GM12878 (cell line): Measurements from ENCODE around the gene GARIN5A. TPM values are rescaled to one million over a fixed set of nuclear protein-coding genes. Genes with fewer than 3 reads are reported as not detected.

ENCODE experiments used
- ATAC-seq: fragments of 200-7000 bp; cut with Tn5 transposase; 3 replicates; pipeline ENCODE4 v1.9.1; 2020; ENCODE audit warnings: mild to moderate bottlenecking, moderate library complexity
- BruUV-seq: library from RNA; stranded (reverse); fragments of 400-500 nt; replicated peaks from 2 replicates; lab custom pipeline; 2021; lab: Mats Ljungman, UMichigan
- CTCF ChIA-PET: fragments of 300-600 bp; sonication (Branson Sonifier 250); formaldehyde crosslinking; extraction: SDS; loops from one replicate; lab custom pipeline; 2021; ENCODE audit warnings: inconsistent platforms; lab: Yijun Ruan, JAX
- POLR2A ChIA-PET: fragments of 350-600 bp; formaldehyde crosslinking; extraction: SDS; loops from one replicate; lab custom pipeline; 2021; ENCODE audit warnings: inconsistent platforms; lab: Charles Lee
- RAD21 ChIA-PET: fragments of 300-600 bp; sonication (Branson Sonifier 250); formaldehyde crosslinking; loops from one replicate; lab custom pipeline; 2023; ENCODE audit warnings: antibody characterized with exemption; ENCODE audit not compliant: unreplicated experiment; lab: Charles Lee
- SMC1A ChIA-PET: fragments of 300-600 bp; sonication (Branson Sonifier 250); formaldehyde crosslinking; loops from one replicate; lab custom pipeline; 2023; ENCODE audit not compliant: unreplicated experiment, uncharacterized antibody; lab: Charles Lee
- DNase-seq: peaks from one replicate; pipeline ENCODE4 v3.0.0-alpha.2; 2011; ENCODE audit warnings: low read depth, low spot score
- FAIRE-seq: peaks from 3 replicates; lab custom pipeline; 2011; peaks lifted over from hg19 to GRCh38; lab: Jason Lieb, UNC
- H2AFZ ChIP-seq: 2 replicates; pipeline ENCODE4 v1.6.0; 2011; ENCODE audit warnings: low read depth, low read length, control low read depth; ENCODE audit not compliant: control insufficient read depth
- H3K27ac ChIP-seq: 2 replicates; pipeline ENCODE4 v1.5.1; 2011; ENCODE audit warnings: control low read depth; ENCODE audit not compliant: control insufficient read depth, insufficient read depth
- H3K27me3 ChIP-seq, 2 experiments: replicated peaks in 1 of 2; 2 replicates each; pipeline versions ENCODE4 v1.6.0 to v1.6.1; 2011; ENCODE audit warnings: low read length in 1 of 2; ENCODE audit not compliant: control insufficient read depth in 2 of 2, insufficient read depth in 2 of 2
- H3K36me3 ChIP-seq, 2 experiments: 2 replicates each; pipeline ENCODE4 v1.5.1; 2011; ENCODE audit warnings: low read length in 1 of 2; ENCODE audit not compliant: control insufficient read depth in 2 of 2, insufficient read depth in 2 of 2
- H3K4me1 ChIP-seq: 2 replicates; pipeline ENCODE4 v1.6.1; 2011; ENCODE audit warnings: mild to moderate bottlenecking, low read length, moderate library complexity, mixed read lengths; ENCODE audit not compliant: control insufficient read depth, insufficient read depth
- H3K4me2 ChIP-seq: 2 replicates; pipeline ENCODE4 v1.6.0; 2011; ENCODE audit warnings: control low read depth; ENCODE audit not compliant: control insufficient read depth, insufficient read depth
- H3K4me3 ChIP-seq: fragments of 200-600 bp; sonication (generic); 2 replicates; pipeline ENCODE4 v1.5.1; 2016
- H3K79me2 ChIP-seq: 2 replicates; pipeline ENCODE4 v1.6.0; 2011; ENCODE audit warnings: low read length; ENCODE audit not compliant: control insufficient read depth, insufficient read depth
- H3K9ac ChIP-seq: 2 replicates; pipeline ENCODE4 v1.8.0; 2011; ENCODE audit warnings: low read length, control low read depth, mixed read lengths; ENCODE audit not compliant: control insufficient read depth, insufficient read depth
- H3K9me3 ChIP-seq: replicated peaks from 3 replicates; pipeline ENCODE4 v1.5.1; 2011; ENCODE audit warnings: mild to moderate bottlenecking, low read length; ENCODE audit not compliant: control insufficient read depth, insufficient read depth
- H4K20me1 ChIP-seq: 2 replicates; pipeline ENCODE4 v1.6.0; 2011; ENCODE audit not compliant: control insufficient read depth, insufficient read depth
- CBX5 ChIP-seq: sonication (generic); IDR thresholded peaks from 2 replicates; pipeline ENCODE4 v1.6.1; 2016; ENCODE audit warnings: low read depth, moderate library complexity, mild to moderate bottlenecking, inconsistent platforms
- EGR1 ChIP-seq, 2 experiments: IDR thresholded peaks; 1 replicate in 1 of 2; 2 replicates in 1 of 2; pipeline ENCODE4 v1.6.1; 2011 to 2012; ENCODE audit warnings: low read depth in 2 of 2, low read length in 2 of 2, borderline replicate concordance in 1 of 2, mild to moderate bottlenecking in 1 of 2, moderate library complexity in 1 of 2
- FOS ChIP-seq: IDR thresholded peaks from 3 replicates; pipeline ENCODE4 v1.6.1; 2011; ENCODE audit warnings: borderline replicate concordance; ENCODE audit not compliant: insufficient read length; ENCODE audit errors: extremely low read depth
- HCFC1 ChIP-seq: fragments of 150-350 bp; IDR thresholded peaks from 2 replicates; pipeline ENCODE4 v1.6.1; 2014; ENCODE audit warnings: low read length
- NR2C1 ChIP-seq: fragments of 450-650 bp; IDR thresholded peaks from 2 replicates; pipeline ENCODE4 v1.6.1; 2017; ENCODE audit warnings: antibody characterized with exemption, mild to moderate bottlenecking, moderate library complexity
- POLR2AphosphoS2 ChIP-seq: IDR thresholded peaks from 2 replicates; pipeline ENCODE4 v1.6.1; 2011; ENCODE audit warnings: low read depth, mild to moderate bottlenecking, low read length, improper control_type of control experiment, moderate library complexity
- POLR2AphosphoS5 ChIP-seq: IDR thresholded peaks from 2 replicates; pipeline ENCODE4 v1.6.1; 2011; ENCODE audit warnings: mild to moderate bottlenecking, low read length, inconsistent platforms
- POU2F2 ChIP-seq: IDR thresholded peaks from 3 replicates; pipeline ENCODE4 v1.6.1; 2011; ENCODE audit warnings: low read depth, mild to moderate bottlenecking, low read length, borderline replicate concordance
- TCF7 ChIP-seq: IDR thresholded peaks from 2 replicates; pipeline ENCODE4 v1.6.1; 2014; ENCODE audit warnings: antibody characterized with exemption, borderline replicate concordance
- ZNF622 ChIP-seq: fragments of 450-650 bp; IDR thresholded peaks from 2 replicates; pipeline ENCODE4 v1.6.1; 2017; ENCODE audit warnings: mild to moderate bottlenecking, inconsistent platforms
- WGBS: methylation state at CpG from one replicate; pipeline ENCODE4 v1.1.6; 2016; ENCODE audit warnings: low lambda C conversion rate; ENCODE audit not compliant: insufficient replicate concordance, insufficient coverage; ENCODE audit errors: missing lambda C conversion rate; 5-methylcytosine and 5-hydroxymethylcytosine counted together
- in situ Hi-C: fragments of 300-500 bp; cut with MboI; formaldehyde crosslinking; loops from 9 replicates; pipeline ENCODE4 v1.14.3; 2018; ENCODE audit warnings: mixed read lengths
- intact Hi-C: fragments of 100-400 bp; cut with micrococcal nuclease; formaldehyde crosslinking; loops from one replicate; pipeline ENCODE4 v1.14.2; 2022; ENCODE audit not compliant: unreplicated experiment
- polyA plus RNA-seq, 11 experiments: library from polyadenylated mRNA; depleted of rRNA in 4 of 11; unstranded in 6 of 11; stranded (reverse) in 5 of 11; fragments of >200 nt; fragmentation: Nextera tagmentation in 4 of 11; fragmentation: Illumina TruSeq in 1 of 11; extraction: Ambion mirVana in 4 of 11; extraction: Trizol in 1 of 11; gene quantifications; 1 replicate in 1 of 11; 2 replicates in 10 of 11; pipeline versions ENCODE4 v1.2.1 to v1.2.3, GENCODE V29; 2011 to 2016; ENCODE audit warnings: inconsistent platforms in 2 of 11, missing spikeins in 2 of 11, low read depth in 1 of 11
- total RNA-seq, 4 experiments: library from RNA; depleted of rRNA in 3 of 4; stranded (reverse); fragments of >200 nt in 3 of 4; fragmentation: Illumina TruSeq in 1 of 4; extraction: Trizol in 1 of 4; gene quantifications; 2 replicates each; pipeline versions ENCODE4 v1.2.1 to v1.2.3, GENCODE V29; 2013 to 2021
- TF ChIP-seq, protein P1 (sequence below): fragments of 450-650 bp; IDR thresholded peaks from 2 replicates; pipeline ENCODE4 v1.6.1; 2016; ENCODE audit warnings: mild to moderate bottlenecking

Gene GARIN5A
- total and polyA plus RNA-seq, 10 of the 15 experiments (the other 5 are each of a cell fraction or from before 2014, with no cell fraction given) = 0.18 to 1.2 (median 0.24) TPM; not detected in 6

DNA sequence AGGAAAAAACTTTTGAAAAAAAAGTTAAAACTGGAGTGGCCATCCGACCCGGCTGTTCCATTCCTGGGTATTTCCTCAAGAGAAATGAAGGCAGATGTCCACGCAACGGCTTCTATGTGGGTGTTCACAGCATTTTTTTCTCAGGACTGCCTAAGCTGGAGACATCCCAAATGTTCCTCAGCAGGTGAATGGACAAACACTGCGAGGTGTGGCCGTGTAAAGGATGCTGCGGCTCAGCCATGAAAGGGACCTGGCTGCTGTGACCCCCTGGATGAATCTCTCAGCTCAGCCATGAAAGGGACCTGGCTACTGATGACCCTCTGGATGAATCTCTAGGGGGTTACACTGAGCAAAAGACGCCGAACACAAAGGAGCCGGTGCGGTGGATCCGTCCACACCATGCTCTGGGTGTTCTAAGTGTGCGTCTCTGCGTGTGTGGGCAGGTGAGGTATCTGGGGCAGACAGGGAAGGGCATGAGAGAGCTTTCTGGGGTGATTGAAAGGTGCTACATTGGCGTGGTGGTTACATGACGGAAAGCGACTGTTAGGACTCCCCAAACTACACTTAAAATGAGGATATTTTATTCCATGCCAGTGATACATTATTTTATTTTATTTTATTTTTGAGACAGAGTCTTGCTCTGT is 44.3 kb upstream of the GARIN5A start:
- H3K9ac ChIP-seq = no peak overlapping the region
- SMC1A ChIA-PET = no interaction called here
- RAD21 ChIA-PET = no interaction called here
- intact Hi-C loops = no loop called here
- H3K36me3 ChIP-seq = no peaks in the 10 kb centered on the region
- H3K79me2 ChIP-seq = no peaks in the 10 kb centered on the region
- in situ Hi-C loops = no loop called here
- H3K27me3 ChIP-seq = no peaks in the 10 kb centered on the region
- BruUV-seq = no TSS peak
- H3K9me3 ChIP-seq = no peaks in the 10 kb centered on the region
- no peak overlapping the region for H3K4me3 ChIP-seq
- CTCF ChIA-PET = interaction anchor here (0.6 kb wide), 1 partner anchor 37 kb away, joined by 4 read pairs; no protein-coding TSS in a partner anchor
- H3K4me2 ChIP-seq = no peak overlapping the region
- POLR2A ChIA-PET = interaction anchor here (0.6 kb wide), 1 partner anchor 178 kb away, joined by 3 read pairs; no protein-coding TSS in a partner anchor
- H2AFZ ChIP-seq = no peak overlapping the region
- 64% methylated on average over 15 of the region's 17 CpGs for WGBS
- H3K27ac ChIP-seq = no peak overlapping the region
- TF ChIP-seq TCF7 = no peak
- TF ChIP-seq POLR2AphosphoS5 = no peak
- TF ChIP-seq ZNF622 = no peak
- no peak for TF ChIP-seq FOS
- no peak for TF ChIP-seq EGR1 (IDR thresholded peaks at IDR 0.05; ENCODE audit: borderline replicate concordance in 1 of 2, low read depth in 2 of 2, low read length in 2 of 2)
- TF ChIP-seq POLR2AphosphoS2 = no peak
- TF ChIP-seq, protein P1, sequence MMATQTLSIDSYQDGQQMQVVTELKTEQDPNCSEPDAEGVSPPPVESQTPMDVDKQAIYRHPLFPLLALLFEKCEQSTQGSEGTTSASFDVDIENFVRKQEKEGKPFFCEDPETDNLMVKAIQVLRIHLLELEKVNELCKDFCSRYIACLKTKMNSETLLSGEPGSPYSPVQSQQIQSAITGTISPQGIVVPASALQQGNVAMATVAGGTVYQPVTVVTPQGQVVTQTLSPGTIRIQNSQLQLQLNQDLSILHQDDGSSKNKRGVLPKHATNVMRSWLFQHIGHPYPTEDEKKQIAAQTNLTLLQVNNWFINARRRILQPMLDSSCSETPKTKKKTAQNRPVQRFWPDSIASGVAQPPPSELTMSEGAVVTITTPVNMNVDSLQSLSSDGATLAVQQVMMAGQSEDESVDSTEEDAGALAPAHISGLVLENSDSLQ = no peak
- no peak for TF ChIP-seq POU2F2
- no peak for TF ChIP-seq NR2C1
- TF ChIP-seq HCFC1 = no peak
- no peak for TF ChIP-seq CBX5
- DNase-seq (no peak), ATAC-seq (no peak), FAIRE-seq (no peak)
- no peaks in the 10 kb centered on the region for H3K4me1 ChIP-seq
- no peaks in the 10 kb centered on the region for H4K20me1 ChIP-seq
